K562 (cell line): Measurements from ENCODE around the gene TEAD4. TPM values are rescaled to one million over a fixed set of nuclear protein-coding genes. Genes with fewer than 3 reads are reported as not detected.
A peak's percentile ranks its signal among the peaks of the same experiment; 100 is the strongest.

Experiments
- ATAC-seq: fragments of 200-7000 bp; cut with Tn5 transposase; 3 replicates; pipeline ENCODE4 v1.9.1; 2020; ENCODE audit warnings: moderate library complexity
- BruUV-seq: library from RNA; stranded (reverse); fragments of 400-500 nt; replicated peaks from 2 replicates; lab custom pipeline; 2021; lab: Mats Ljungman, UMichigan
- CTCF ChIA-PET: fragments of 300-600 bp; formaldehyde crosslinking; extraction: SDS; loops from one replicate; lab custom pipeline; 2021; ENCODE audit warnings: low intra/inter-chr PET ratio; lab: Yijun Ruan, JAX
- POLR2A ChIA-PET: fragments of 300-600, 350-650 bp; sonication (Branson Sonifier 250); formaldehyde crosslinking; extraction: SDS; loops from one replicate; lab custom pipeline; 2021; ENCODE audit warnings: antibody characterized with exemption, inconsistent platforms; lab: Yijun Ruan, JAX
- DNase-seq, 4 experiments: peaks; one replicate each; pipeline versions ENCODE4 v3.0.0 to v3.0.0-alpha.2; 2011 to 2018; ENCODE audit warnings: low spot score in 3 of 4, mixed read lengths in 3 of 4; ENCODE audit errors: extremely low read depth in 1 of 4
- FAIRE-seq: peaks from 2 replicates; lab custom pipeline; 2011; peaks lifted over from hg19 to GRCh38; lab: Jason Lieb, UNC
- H2AFZ ChIP-seq: 2 replicates; pipeline ENCODE4 v1.6.0; 2011; ENCODE audit warnings: low read depth, low read length, control low read depth, inconsistent platforms
- H3K27ac ChIP-seq: fragments of 200-600 bp; 3 replicates; pipeline ENCODE4 v1.8.0; 2011; ENCODE audit warnings: low read depth, mild to moderate bottlenecking, control low read depth, inconsistent platforms, low read length, moderate library complexity, mixed read lengths; ENCODE audit errors: extremely low read depth
- H3K27me3 ChIP-seq, 2 experiments: fragments of 300-600 bp in 1 of 2; 2 replicates in 1 of 2; 3 replicates in 1 of 2; pipeline versions ENCODE4 v1.6.0 to v1.8.0; 2011; ENCODE audit warnings: inconsistent platforms in 2 of 2, low read length in 2 of 2, mild to moderate bottlenecking in 1 of 2, mixed read lengths in 1 of 2, moderate library complexity in 1 of 2; ENCODE audit not compliant: control insufficient read depth in 2 of 2, insufficient read depth in 2 of 2
- H3K36me3 ChIP-seq: fragments of 300-600 bp; 3 replicates; pipeline ENCODE4 v1.8.0; 2011; ENCODE audit warnings: mild to moderate bottlenecking, low read length, inconsistent platforms; ENCODE audit not compliant: control insufficient read depth, insufficient read depth
- H3K4me1 ChIP-seq, 2 experiments: fragments of 200-600 bp in 1 of 2; replicated peaks in 1 of 2; 2 replicates in 1 of 2; 3 replicates in 1 of 2; pipeline versions ENCODE4 v1.5.1 to v1.8.0; 2011; ENCODE audit warnings: inconsistent platforms in 2 of 2, low read length in 2 of 2, mild to moderate bottlenecking in 1 of 2, mixed read lengths in 1 of 2, moderate library complexity in 1 of 2; ENCODE audit not compliant: control insufficient read depth in 2 of 2, insufficient read depth in 2 of 2
- H3K4me2 ChIP-seq: 2 replicates; pipeline ENCODE4 v1.6.1; 2011; ENCODE audit warnings: low read length, control low read depth, inconsistent platforms, mixed read lengths; ENCODE audit not compliant: insufficient read depth
- H3K4me3 ChIP-seq: fragments of 200-600 bp; sonication (generic), shearing (Covaris generic); 2 replicates; pipeline ENCODE4 v1.5.1; 2016; ENCODE audit warnings: control low read depth, inconsistent platforms
- H3K79me2 ChIP-seq: fragments of 200-600 bp; 3 replicates; pipeline ENCODE4 v1.8.0; 2011; ENCODE audit warnings: low read length, inconsistent platforms; ENCODE audit not compliant: control insufficient read depth, insufficient read depth
- H3K9ac ChIP-seq, 2 experiments: 2 replicates each; pipeline versions ENCODE4 v1.6.0 to v1.6.1; 2011; ENCODE audit warnings: low read depth in 2 of 2, low read length in 2 of 2, control low read depth in 1 of 2, inconsistent platforms in 1 of 2, mild to moderate bottlenecking in 1 of 2, mixed read lengths in 1 of 2; ENCODE audit not compliant: insufficient read depth in 1 of 2
- H3K9me1 ChIP-seq: one replicate; pipeline ENCODE4 v1.6.0; 2011; ENCODE audit warnings: inconsistent platforms, mild to moderate bottlenecking, low read length, moderate library complexity; ENCODE audit not compliant: control insufficient read depth, insufficient read depth
- H3K9me3 ChIP-seq: replicated peaks from 2 replicates; pipeline ENCODE4 v1.5.1; 2011; ENCODE audit warnings: low read depth, low read length, inconsistent platforms; ENCODE audit not compliant: control insufficient read depth, insufficient read depth
- H4K20me1 ChIP-seq: replicated peaks from 2 replicates; pipeline ENCODE4 v1.6.1; 2011; ENCODE audit warnings: low read length, inconsistent platforms, mixed read lengths; ENCODE audit not compliant: control insufficient read depth, insufficient read depth
- JUN ChIP-seq, 2 experiments: sonication (generic) in 1 of 2; formaldehyde crosslinking in 1 of 2; IDR thresholded peaks; 2 replicates each; pipeline versions ENCODE4 v1.6.1 to v1.8.0; 2012 to 2022; ENCODE audit warnings: borderline replicate concordance in 2 of 2, mild to moderate bottlenecking in 2 of 2, improper control_type of control experiment in 1 of 2, low read depth in 1 of 2, low read length in 1 of 2, missing genetic modification reagents in 1 of 2
- PTTG1 ChIP-seq: fragments of 450-650 bp; IDR thresholded peaks from 2 replicates; pipeline ENCODE4 v1.6.1; 2016; ENCODE audit warnings: low read depth, mild to moderate bottlenecking, missing genetic modification characterization, missing compliant biosample characterization
- RCOR1 ChIP-seq, 2 experiments: IDR thresholded peaks; 2 replicates each; pipeline ENCODE4 v1.6.1; 2012; ENCODE audit warnings: low read depth in 2 of 2, low read length in 2 of 2, borderline replicate concordance in 1 of 2, improper control_type of control experiment in 1 of 2
- TRIM28 ChIP-seq: fragments of 450-650 bp; IDR thresholded peaks from 2 replicates; pipeline ENCODE4 v1.6.1; 2017
- ZBTB1 ChIP-seq: sonication (generic); formaldehyde crosslinking; IDR thresholded peaks from 2 replicates; pipeline ENCODE4 v1.8.1; 2023; ENCODE audit warnings: missing genetic modification reagents, low read depth, mild to moderate bottlenecking, borderline replicate concordance
- WGBS: fragments of 100-300 bp; shearing (Covaris generic); methylation state at CpG from one replicate; pipeline ENCODE4 v1.1.6; 2016; ENCODE audit warnings: low coverage, mixed read lengths; ENCODE audit not compliant: insufficient coverage; ENCODE audit errors: missing lambda C conversion rate; 5-methylcytosine and 5-hydroxymethylcytosine counted together
- in situ Hi-C: fragments of 300-500 bp; cut with MboI; formaldehyde crosslinking; loops from 4 replicates; pipeline ENCODE4 v1.15.0; 2018; ENCODE audit warnings: inconsistent platforms, mixed read lengths
- intact Hi-C: fragments of 100-400 bp; cut with micrococcal nuclease; formaldehyde crosslinking; loops from 2 replicates; pipeline ENCODE4 v1.14.2; 2022
- polyA plus RNA-seq, 8 experiments: library from polyadenylated mRNA; depleted of rRNA in 4 of 8; stranded (reverse) in 5 of 8; unstranded in 3 of 8; fragments of >200 nt; fragmentation: Nextera tagmentation in 2 of 8; fragmentation: Illumina TruSeq in 1 of 8; extraction: Ambion mirVana in 2 of 8; extraction: Trizol in 1 of 8; gene quantifications; 2 replicates each; pipeline versions ENCODE4 v1.2.1 to v1.2.3, GENCODE V29; 2011 to 2014; ENCODE audit warnings: inconsistent platforms in 1 of 8, missing spikeins in 1 of 8
- total RNA-seq, 7 experiments: library from RNA; depleted of rRNA in 6 of 7; stranded (reverse); fragments of >200 nt in 6 of 7; fragmentation: Illumina TruSeq in 2 of 7; extraction: Trizol in 2 of 7; gene quantifications; 2 replicates each; pipeline versions ENCODE4 v1.2.1 to v1.2.3, GENCODE V29; 2011 to 2021; ENCODE audit warnings: low replicate concordance in 1 of 7
- TF ChIP-seq, protein P1 (sequence below), 2 experiments: fragments of 450-650 bp; conservative IDR thresholded peaks; 2 replicates each; pipeline ENCODE4 v1.6.1; 2017; ENCODE audit warnings: mild to moderate bottlenecking in 2 of 2, moderate library complexity in 2 of 2
- TF ChIP-seq, protein P2 (sequence below): sonication (generic); formaldehyde crosslinking; IDR thresholded peaks from 2 replicates; pipeline ENCODE4 v1.8.1; 2022; ENCODE audit warnings: missing genetic modification reagents
- TF ChIP-seq, protein P3 (sequence below), 2 experiments: fragments of 450-650 bp; formaldehyde crosslinking in 1 of 2; IDR thresholded peaks; 2 replicates each; pipeline versions ENCODE4 v1.4.0 to v1.6.1; 2014 to 2020; ENCODE audit warnings: mild to moderate bottlenecking in 2 of 2, borderline replicate concordance in 1 of 2, low read depth in 1 of 2

The TEAD4 gene
- total and polyA plus RNA-seq, 9 of the 15 experiments (the other 6 are each of a cell fraction or from before 2014, with no cell fraction given): 0.82 to 40.0 (median 17.0) TPM

DNA sequence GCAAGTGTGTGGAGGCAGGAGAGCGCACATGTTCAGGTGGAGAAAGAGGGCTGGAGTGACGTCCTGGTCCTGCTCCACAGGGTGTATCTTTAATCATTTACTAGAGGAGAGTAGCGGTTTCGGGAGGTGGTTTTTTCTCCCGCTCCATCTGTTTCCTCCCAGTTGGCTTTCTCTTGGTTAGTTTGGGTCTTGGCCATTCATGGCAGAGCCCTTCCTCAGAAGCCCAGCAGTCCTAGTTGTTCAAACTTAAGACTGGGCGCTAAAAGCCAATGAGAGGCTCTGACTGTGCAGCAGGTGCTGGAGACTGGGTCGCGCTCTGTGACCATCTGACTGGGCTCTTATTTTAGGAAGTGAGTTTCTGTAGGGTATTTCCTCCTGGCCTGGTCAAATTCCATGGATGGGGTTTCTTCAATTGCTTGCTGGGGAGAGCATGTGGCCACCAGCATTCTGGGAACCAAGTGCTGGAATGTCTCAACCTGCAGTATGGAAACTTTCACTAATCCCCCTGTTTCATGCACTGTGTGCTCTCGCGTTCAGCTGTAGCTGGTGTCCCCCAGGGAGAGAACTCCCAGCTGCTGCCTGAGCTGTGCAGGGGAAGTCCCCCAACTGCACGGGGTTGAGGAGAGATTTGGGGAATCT lies 90.5 kb downstream of the TEAD4 start:
- WGBS: 0% methylated on average over 8 of the region's 11 CpGs
- Histone ChIP-seq H4K20me1 (peaks cover 7% of the 10 kb centered on the region; the same call in 1 of the 2 replicates), H3K36me3 (no peaks in the 10 kb centered on the region), H3K79me2 (no peaks in the 10 kb centered on the region), H3K4me2 (no peak overlapping the region), H3K9me1 (no peaks in the 10 kb centered on the region), H3K9me3 (no peaks in the 10 kb centered on the region), H3K4me1 (no peaks in the 10 kb centered on the region; a peak in 1 of 5 replicates), H3K9ac (no peak overlapping the region), H3K27ac (no peak overlapping the region), H3K4me3 (no peak overlapping the region), H3K27me3 (peaks cover 5 to 13% of the 10 kb centered on the region in 2 experiments; a peak in 4 of 5 replicates), H2AFZ (no peak overlapping the region)
- CTCF ChIA-PET: no interaction called here
- BruUV-seq: no TSS peak
- intact Hi-C loops (no loop called here), in situ Hi-C loops (no loop called here)
- POLR2A ChIA-PET: no interaction called here
- no peak for FAIRE-seq
- peak; percentile 26; the same call in 1 of the 3 replicates for ATAC-seq
- peak in 2 of 4 experiments; percentile 2 to 3 for DNase-seq
- TF ChIP-seq PTTG1 (tag): no peak
- no peak for TF ChIP-seq RCOR1 (IDR thresholded peaks at IDR 0.05; ENCODE audit: borderline replicate concordance in 1 of 2, low read depth in 2 of 2, low read length in 2 of 2)
- no peak for TF ChIP-seq TRIM28
- TF ChIP-seq, protein P1, sequence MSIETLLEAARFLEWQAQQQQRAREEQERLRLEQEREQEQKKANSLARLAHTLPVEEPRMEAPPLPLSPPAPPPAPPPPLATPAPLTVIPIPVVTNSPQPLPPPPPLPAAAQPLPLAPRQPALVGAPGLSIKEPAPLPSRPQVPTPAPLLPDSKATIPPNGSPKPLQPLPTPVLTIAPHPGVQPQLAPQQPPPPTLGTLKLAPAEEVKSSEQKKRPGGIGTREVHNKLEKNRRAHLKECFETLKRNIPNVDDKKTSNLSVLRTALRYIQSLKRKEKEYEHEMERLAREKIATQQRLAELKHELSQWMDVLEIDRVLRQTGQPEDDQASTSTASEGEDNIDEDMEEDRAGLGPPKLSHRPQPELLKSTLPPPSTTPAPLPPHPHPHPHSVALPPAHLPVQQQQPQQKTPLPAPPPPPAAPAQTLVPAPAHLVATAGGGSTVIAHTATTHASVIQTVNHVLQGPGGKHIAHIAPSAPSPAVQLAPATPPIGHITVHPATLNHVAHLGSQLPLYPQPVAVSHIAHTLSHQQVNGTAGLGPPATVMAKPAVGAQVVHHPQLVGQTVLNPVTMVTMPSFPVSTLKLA (conservative IDR thresholded peaks at IDR 0.05): no peak
- TF ChIP-seq JUN (IDR thresholded peaks at IDR 0.05; ENCODE audit: borderline replicate concordance, low read depth, low read length): no peak
- no peak for TF ChIP-seq JUN (CRISPR knock-in tag; IDR thresholded peaks at IDR 0.05; ENCODE audit: borderline replicate concordance)
- TF ChIP-seq, protein P2, sequence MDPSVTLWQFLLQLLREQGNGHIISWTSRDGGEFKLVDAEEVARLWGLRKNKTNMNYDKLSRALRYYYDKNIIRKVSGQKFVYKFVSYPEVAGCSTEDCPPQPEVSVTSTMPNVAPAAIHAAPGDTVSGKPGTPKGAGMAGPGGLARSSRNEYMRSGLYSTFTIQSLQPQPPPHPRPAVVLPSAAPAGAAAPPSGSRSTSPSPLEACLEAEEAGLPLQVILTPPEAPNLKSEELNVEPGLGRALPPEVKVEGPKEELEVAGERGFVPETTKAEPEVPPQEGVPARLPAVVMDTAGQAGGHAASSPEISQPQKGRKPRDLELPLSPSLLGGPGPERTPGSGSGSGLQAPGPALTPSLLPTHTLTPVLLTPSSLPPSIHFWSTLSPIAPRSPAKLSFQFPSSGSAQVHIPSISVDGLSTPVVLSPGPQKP (CRISPR knock-in tag): no peak
- TF ChIP-seq, protein P3, sequence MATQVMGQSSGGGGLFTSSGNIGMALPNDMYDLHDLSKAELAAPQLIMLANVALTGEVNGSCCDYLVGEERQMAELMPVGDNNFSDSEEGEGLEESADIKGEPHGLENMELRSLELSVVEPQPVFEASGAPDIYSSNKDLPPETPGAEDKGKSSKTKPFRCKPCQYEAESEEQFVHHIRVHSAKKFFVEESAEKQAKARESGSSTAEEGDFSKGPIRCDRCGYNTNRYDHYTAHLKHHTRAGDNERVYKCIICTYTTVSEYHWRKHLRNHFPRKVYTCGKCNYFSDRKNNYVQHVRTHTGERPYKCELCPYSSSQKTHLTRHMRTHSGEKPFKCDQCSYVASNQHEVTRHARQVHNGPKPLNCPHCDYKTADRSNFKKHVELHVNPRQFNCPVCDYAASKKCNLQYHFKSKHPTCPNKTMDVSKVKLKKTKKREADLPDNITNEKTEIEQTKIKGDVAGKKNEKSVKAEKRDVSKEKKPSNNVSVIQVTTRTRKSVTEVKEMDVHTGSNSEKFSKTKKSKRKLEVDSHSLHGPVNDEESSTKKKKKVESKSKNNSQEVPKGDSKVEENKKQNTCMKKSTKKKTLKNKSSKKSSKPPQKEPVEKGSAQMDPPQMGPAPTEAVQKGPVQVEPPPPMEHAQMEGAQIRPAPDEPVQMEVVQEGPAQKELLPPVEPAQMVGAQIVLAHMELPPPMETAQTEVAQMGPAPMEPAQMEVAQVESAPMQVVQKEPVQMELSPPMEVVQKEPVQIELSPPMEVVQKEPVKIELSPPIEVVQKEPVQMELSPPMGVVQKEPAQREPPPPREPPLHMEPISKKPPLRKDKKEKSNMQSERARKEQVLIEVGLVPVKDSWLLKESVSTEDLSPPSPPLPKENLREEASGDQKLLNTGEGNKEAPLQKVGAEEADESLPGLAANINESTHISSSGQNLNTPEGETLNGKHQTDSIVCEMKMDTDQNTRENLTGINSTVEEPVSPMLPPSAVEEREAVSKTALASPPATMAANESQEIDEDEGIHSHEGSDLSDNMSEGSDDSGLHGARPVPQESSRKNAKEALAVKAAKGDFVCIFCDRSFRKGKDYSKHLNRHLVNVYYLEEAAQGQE (IDR thresholded peaks at IDR 0.05; ENCODE audit: borderline replicate concordance): no peak
- TF ChIP-seq, protein P3 (CRISPR knock-in tag; IDR thresholded peaks at IDR 0.05; ENCODE audit: low read depth): no peak
- no peak for TF ChIP-seq ZBTB1 (CRISPR knock-in tag)
